Fibroblast of skin of back (primary cell): ENCODE measurements around the gene CMTM7.

Source experiments
- DNase-seq: peaks from one replicate; pipeline ENCODE4 v3.0.0-alpha.2; 2013

CMTM7 gene

GRCh38 chr3:32414522-32415202 lies 23.0 kb downstream of the CMTM7 start:
- peak; percentile 35 for DNase-seq

- DNase-seq, result no peak
Observed at GRCh38 chr3:32419742-32420125, 28.1 kb downstream of the CMTM7 start.

- DNase-seq, result peak; percentile 28
Observed at GRCh38 chr3:32420126-32421038, 28.7 kb downstream of the CMTM7 start.

GRCh38 chr3:32421185-32421584 lies 29.5 kb downstream of the CMTM7 start:
- no peak for DNase-seq

- peak; percentile 76 for DNase-seq
Observed at GRCh38 chr3:32421991-32422859, 30.6 kb downstream of the CMTM7 start.

- DNase-seq, result no peak
Observed at GRCh38 chr3:32422943-32423342, 31.3 kb downstream of the CMTM7 start.

GRCh38 chr3:32423534-32423933 lies 31.9 kb downstream of the CMTM7 start:
- DNase-seq, result no peak

- no peak for DNase-seq
Observed at GRCh38 chr3:32423956-32424557, 32.4 kb downstream of the CMTM7 start.

- no peak for DNase-seq
Observed at GRCh38 chr3:32424581-32425250, 33.1 kb downstream of the CMTM7 start.

GRCh38 chr3:32428092-32429068 lies 36.7 kb downstream of the CMTM7 start:
- no peak for DNase-seq

- DNase-seq, result no peak
Observed at GRCh38 chr3:32430900-32431299, 39.2 kb downstream of the CMTM7 start.

- no peak for DNase-seq
Observed at GRCh38 chr3:32431481-32431880, 39.8 kb downstream of the CMTM7 start.

- no peak for DNase-seq
Observed at GRCh38 chr3:32432045-32432710, 40.5 kb downstream of the CMTM7 start.

- DNase-seq, result no peak
Observed at GRCh38 chr3:32432711-32433530, 41.3 kb downstream of the CMTM7 start.

GRCh38 chr3:32434206-32434605 lies 42.6 kb downstream of the CMTM7 start:
- no peak for DNase-seq

GRCh38 chr3:32435911-32436815 lies 44.5 kb downstream of the CMTM7 start:
- DNase-seq, result no peak

- no peak for DNase-seq
Observed at GRCh38 chr3:32436816-32437189, 45.1 kb downstream of the CMTM7 start.

GRCh38 chr3:32437896-32438295 lies 46.2 kb downstream of the CMTM7 start:
- no peak for DNase-seq
